GM18868 (cell line): Measurements from ENCODE around the gene SIRT3.
A peak's percentile ranks its signal among the peaks of the same experiment; 100 is the strongest.
"Not testable (repeated sequence)": the region's sequence is repeated elsewhere in the genome, so short reads cannot be mapped to it uniquely, and the experiment has no call there.

Experiments used
- ATAC-seq: cut with Tn5 transposase; IDR thresholded peaks from one replicate; pipeline ENCODE4 v1.9.1; 2021; ENCODE audit warnings: mild to moderate bottlenecking, moderate library complexity; ENCODE audit not compliant: unreplicated experiment

The SIRT3 gene

DNA sequence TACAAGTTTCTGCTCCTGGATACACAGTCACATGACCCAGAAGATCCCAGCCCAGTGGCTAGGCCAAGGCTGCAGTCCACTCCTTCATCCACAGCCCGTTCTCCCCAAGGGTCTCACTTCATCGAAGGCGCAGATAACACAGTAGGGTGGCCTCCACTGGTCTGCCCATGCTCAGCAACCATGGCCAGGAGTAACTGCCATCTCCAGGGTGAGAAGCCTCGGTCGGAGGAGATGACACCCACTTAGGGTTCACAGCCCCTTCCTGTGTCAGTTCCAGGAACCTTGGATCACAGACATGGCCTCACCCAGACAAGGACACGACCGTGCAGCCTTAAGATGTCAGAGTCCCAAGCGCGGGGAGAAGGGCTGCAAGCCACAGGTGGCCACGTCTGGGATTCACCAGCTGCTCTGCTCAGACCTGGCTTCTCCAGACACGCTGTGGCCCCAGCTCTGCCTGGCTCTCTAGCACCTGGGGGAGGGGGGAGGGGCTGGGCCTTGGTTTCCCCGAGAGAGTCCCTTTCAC lies 31.5 kb downstream of the SIRT3 start:
- ATAC-seq = no peak

DNA sequence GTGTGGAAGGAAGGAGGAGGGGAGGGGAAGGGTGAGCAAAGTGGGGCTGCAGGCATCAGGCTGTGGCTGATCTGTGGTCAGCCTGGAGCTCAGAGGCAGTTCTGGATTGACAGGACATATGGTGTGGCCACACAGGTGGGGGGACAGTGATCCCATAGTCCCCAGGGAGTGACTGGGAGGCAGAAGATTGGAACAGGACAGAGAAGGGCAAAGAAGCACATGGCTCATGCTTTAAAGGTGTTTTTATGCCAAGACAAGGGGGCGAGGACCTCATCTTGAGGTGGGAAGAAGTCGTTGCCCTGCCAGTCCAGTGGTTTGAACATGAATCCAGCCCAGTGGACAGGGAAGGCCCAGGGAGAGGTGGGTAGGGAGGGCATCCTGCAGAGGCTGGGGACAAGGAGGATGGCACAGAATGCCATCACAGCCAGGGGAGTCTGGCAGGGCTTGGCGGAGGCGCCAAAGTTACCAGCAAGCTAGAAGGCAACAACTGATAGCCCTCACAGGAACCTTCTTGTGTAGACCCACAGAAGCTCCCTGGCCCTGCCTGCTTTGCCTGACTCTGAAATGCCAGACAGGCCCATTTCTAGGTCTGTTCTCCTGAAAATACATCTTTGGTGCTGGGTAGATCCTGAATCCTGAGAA lies 32.1 kb downstream of the SIRT3 start:
- ATAC-seq = no peak

DNA sequence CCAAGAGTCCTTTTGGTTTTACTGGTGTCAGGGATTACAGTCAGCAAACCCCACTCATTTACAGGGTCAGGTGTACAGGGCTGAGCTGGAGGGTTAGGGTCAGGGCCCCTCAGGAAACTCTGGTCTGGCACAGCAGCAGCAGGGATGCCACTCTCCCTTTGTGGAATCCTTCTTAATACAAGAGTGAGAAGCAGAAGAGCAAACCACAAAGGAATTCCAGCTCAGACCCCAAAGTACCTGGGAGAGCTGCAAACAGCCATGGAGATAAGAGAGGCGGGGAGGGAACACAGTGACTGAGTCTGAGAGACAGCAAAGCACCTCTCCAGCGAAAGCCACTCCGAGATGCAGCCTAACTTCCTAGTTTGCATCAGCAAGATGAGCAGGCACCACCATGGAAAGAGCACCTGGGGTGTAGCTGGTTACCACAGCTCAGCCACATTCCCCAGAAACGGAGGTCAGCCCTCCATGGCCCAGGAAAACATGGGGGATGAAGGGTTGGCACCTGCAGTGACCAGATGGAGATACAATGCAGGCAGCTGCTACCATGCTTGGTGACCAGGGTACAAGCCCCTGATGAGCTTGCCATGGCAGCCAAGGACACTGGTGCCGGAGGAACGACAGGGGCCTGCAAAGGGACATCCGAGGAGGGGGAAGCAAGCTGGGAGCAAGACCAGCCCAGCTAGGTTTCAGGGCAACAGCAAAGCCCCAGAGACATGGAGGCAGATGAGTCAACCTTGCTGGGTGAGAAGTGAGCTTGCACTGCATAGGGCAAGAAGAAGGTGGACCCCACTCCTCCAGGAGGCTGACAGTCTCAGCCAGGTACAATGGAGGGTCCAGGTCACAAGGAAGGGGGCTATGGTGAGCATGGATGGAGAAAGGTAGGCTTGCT lies 32.8 kb downstream of the SIRT3 start:
- no peak for ATAC-seq

DNA sequence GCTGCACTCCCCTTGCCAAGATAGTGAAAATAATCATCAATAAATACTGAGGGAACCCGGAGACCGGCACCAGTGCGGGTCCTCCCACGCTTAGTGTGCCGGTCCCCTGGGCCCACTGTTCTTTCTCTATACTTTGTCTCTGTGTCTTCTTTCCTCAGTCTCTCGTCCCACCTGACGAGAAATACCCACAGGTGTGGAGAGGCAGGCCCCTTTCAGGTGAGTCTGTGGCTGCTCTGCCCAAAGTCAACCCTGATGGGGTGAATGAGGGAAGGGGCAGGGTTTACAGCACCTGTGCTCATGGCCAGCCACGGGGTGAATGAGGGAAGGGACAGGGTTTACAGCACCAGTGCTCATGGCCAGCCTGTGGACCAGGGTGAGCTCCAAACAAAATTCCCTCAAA lies 33.7 kb downstream of the SIRT3 start:
- ATAC-seq = no peak

DNA sequence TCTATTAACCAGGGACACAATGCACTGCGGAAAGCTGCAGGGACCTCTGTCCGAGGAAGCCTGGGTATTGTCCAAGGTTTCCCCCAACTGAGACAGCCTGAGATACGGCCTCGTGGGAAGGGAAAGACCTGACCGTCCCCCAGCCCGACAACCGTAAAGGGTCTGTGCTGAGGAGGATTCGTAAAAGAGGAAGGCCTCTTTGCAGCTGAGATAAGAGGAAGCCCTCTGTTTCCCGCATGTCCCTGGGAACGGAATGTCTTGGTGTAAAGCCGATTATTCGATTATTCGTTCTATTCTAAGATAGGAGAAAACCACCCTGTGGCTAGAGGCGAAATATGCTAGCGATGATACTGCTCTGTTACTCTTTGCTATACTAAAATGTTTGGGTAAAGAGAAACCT lies 34.2 kb downstream of the SIRT3 start:
- no peak for ATAC-seq

DNA sequence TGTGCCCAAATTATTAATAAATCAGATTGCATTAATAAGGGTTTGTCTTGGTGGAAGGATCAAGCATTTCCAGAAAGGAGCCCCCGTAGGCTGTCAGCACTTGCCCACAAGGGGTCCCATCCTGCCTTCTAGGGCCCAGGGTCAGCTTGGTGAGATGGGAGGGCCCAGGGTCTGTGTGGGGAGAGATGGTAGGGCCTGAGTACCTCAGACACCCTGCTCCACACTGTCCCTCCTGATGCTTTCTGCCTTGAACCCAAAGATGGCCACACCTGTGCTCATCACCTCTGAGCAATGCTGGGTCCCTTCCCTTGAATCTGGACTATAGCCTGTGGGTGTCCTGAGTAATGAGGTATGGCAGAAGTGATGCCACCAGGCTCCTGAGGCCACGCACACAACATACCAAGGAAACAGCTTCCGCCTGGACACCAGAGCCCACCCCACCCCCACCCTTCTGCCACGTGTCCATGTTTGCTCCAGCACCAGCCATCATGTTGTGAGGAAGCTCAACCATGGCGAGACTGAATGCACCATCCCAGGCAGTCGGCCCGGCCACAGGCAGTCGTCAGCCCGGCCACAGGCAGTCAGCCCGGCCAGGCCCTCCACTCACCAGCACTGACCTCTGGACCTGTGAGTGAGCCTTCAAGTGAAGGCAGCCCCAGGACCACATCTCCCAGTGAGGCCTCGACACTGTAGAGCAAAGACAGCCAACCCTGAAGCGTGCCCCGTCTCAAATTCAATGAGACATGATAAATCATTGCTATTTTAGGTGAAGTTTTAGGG lies 35.7 kb downstream of the SIRT3 start:
- no peak for ATAC-seq

DNA sequence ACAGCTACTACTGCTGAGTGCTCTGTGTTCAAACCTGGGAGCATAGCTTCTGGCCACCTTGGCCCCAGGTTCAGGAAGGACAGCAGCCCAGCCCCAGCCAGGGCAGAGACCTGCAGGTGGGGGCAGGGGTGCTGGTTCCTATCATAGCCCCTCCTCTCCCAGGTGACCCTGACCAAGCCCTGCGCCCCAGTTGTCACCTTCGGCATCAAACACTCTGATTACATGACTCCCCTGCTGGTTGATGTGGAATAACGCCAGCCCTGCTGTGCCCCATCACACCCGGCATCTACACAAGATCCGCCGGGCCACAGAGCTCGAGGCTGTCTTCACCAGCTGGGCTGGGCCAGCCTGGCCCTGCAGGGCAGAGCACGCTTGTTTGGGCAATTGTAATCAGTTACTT lies 36.4 kb downstream of the SIRT3 start:
- ATAC-seq = no peak

DNA sequence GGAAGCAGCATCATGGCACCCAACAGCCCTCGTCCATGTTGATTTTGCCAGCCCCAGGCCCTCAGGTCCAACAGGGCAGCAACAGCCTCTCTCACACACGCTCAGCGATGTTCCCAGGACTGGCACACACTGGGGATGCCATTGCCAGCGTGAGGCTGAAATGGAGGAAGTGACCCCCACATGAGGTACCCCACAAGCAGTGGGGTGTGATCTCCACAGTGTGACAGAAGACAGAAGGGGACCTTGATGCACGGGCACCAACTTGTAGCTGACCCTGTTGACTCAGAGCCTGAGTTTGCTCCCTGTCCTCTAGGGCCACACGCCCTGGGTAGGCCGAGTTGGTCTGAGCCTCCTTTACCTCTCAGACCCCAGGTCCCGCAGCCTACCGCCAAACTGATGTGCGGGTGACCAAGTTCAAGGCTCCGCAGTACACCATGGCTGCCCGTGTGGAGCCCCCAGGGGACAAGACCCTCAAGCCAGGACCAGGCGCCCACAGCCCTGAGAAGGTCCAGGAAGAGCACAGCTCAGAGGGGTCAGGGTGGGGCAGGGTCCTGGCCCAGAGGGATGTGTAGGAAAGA lies 37.0 kb downstream of the SIRT3 start:
- no peak for ATAC-seq

DNA sequence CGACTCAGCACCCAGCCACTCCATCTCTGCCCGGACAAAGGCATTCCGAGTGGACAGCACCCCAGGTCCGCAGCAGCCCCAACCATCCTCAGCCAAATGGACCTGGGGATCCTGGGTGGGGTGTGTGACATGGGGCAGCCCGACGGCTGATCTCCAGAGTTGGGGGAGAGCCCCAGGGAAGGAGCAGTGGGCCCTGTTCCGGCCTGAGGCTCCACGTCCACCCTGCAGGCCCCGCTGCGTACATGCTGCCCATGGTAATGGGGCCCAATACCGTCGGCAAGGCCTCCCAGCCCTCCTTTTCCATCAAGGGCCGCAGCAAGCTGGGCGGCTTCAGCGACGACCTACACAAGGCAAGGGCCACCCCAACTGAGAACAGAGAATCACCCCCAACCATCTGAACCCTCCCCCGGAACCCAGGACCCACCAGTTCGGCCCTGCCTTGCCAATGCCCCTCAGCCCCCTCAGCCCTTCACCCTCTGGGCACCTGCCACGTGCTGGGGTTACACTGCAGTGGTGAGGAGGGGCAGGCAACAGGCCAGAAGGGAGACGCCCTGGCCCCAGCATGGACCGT lies 37.8 kb downstream of the SIRT3 start:
- no peak for ATAC-seq

DNA sequence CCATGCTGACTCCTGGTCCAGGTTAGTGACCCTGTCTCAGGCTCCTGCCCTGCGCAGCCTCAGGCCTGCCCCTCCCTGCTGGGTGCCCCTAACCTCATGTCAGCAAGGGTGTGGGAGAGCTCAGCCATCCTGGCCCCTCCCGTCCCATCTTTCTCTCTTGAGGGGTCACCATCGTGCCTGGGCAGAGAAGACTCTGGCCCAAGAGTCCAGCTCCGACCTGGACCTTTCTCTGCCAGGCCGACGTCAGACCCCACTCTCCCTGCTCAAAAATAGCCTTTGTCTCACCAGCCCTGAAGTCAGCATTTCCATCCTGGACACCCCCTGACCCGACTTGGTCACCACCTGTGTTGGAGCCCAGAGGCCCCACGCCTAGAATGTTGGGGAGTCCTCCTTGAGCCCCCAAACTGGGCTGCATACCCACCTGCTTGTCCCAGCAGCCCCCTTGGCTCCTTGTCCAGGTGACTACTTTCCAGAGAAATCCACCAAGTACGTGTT lies 38.4 kb downstream of the SIRT3 start:
- ATAC-seq = no peak

DNA sequence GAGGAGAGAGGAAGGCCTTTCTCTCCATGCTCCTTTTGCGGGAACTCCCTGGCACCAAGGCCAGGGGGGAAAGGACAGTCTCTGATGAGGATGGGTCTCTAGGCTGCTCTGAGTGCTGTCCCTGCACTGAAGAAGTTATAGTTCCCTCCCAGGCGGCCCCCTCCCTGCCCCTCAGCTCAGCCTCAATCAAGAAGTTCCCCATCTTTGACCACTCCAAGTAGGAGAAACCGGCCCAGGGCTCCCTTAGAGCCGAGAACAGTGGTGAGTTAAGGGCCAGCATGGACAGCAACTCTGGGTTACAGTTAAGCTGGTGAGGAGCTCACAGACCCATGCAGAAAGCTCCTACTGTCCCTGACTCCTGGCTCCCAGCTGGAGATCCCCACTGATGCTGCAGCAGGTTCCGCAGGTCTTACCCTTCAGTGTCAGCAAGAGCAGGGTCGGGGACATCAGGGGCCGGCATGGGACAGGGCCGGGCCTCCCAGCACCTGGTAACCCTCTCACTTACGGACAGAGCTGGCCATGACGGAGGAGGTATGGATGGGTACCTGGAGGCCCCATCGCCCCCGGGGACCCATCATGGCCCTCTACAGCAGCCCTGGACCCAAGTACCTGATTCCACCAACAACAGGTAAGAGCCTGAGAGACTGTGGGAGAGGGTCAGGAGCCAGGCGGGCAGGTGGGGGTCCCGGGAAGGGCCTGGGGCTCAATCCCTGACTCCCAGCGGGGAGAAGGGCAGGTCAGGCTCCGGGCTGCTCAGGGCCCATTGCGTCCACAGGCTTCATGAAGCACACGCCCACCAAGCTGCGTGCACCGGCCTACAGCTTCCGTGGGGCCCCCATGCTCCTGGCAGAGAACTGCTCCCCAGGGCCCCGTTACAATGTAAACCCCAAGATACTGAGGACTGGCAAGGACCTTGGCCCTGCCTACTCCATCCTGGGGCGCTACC lies 39.1 kb downstream of the SIRT3 start:
- ATAC-seq = no peak

DNA sequence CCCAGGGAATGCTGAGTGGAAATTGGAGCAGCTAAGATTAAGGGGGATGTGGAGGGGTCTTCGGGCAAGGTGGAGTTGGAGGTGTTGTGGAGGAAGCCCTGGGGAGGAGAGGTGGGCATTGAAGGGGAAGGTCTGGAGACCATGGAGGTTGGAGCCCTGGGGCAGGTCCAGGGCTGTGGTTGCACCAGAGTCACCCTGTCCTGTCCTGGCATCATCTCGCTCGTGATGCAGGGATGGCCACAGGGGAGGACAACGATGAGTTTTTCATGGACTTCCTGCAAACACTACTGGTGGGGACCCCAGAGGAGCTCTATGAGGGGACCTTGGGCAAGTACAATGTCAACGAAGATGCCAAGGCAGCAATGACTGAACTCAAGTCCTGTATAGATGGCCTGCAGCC lies 42.7 kb downstream of the SIRT3 start:
- not testable (repeated sequence) for ATAC-seq

DNA sequence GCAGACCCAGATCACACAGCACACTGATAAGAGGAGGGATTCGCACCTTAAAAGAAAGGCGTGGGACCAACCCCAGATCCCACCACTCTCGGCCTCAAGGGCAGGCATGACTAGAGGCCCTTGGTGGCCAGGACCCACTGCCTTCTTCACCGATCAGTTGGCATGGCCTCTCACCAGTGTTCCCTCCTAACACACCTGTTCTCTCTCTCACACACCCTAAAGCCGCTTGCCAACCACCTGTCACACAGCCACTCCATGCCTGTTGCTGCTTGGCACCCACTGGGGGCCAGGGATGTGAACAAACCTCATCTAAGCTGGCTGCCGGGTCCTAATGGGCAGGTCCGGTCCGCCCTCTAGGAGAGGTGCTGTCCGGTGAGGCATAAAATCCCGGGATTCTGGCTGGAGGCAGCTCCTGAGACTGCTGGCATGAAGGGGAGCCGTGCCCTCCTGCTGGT lies 43.4 kb downstream of the SIRT3 start, which contains the start of gene SCGB1C1:
SCGB1C1 (plus strand) TSS at position 405 of the 455 bp plus-strand sequence; CDS start at position 427, 22 bp downstream.
- not testable (repeated sequence) for ATAC-seq

DNA sequence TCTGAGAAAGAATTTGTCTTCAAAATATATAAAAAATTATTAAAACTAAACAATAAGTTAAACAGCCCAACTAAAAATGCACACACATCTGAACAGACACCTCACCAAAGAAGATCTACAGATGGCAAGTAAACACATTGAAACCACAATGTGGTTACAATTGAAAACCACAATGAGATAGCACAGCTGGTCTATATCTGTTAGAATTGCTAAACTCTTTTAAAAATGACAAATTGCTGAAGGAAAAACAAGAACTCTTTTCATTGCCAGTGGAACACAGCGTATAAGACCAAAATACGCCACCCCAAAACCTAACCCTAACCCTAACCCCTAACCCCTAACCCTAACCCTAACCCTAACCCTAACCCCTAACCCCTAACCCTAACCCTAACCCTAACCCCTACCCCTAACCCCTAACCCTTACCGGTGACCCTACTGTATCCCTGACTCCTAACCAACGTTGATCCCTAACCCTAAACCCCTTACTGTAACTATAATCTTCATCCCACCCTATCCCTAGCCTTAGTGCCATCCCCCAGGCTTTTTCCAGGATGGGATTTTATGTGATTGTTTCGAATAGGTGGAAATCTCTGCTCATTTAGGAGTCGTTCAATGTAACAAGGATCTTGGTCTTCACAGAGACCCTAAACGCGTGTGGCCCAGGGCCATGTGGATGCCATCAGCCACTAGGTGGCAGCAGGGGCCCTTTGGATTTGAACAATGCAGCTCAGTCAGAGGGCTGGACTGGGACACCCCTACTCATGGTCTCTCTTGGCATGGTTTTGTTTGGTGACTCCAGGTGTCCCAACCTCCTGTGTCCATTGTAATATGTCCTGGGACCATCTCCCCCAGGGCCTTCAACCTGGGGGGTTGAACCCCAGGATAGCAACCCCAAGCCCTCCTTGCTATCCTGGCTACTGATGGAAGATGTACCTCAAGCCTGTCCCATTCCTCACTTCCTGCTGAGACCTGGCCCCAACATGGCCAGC lies 44.4 kb downstream of the SIRT3 start:
- not testable (repeated sequence) for ATAC-seq

DNA sequence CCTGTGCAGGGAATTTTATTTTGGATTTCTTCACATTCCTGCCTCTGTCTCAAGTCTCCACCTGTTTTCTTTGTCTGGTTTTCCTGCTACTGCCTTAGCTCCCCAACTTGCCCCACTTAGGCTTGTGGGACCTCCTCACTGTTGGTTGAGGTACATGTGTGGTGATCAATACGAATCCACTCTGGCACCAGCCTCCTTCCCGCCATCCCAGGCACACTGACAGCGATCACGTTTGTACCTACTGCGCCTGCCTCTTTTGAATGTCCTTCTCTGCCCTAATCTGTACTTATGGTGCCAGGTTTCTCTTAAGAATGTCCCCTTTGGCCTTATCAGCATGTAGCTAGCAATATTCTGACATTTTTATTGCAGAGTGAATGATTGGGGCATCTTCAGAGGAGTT lies 45.6 kb downstream of the SIRT3 start:
- ATAC-seq = not testable (repeated sequence)

DNA sequence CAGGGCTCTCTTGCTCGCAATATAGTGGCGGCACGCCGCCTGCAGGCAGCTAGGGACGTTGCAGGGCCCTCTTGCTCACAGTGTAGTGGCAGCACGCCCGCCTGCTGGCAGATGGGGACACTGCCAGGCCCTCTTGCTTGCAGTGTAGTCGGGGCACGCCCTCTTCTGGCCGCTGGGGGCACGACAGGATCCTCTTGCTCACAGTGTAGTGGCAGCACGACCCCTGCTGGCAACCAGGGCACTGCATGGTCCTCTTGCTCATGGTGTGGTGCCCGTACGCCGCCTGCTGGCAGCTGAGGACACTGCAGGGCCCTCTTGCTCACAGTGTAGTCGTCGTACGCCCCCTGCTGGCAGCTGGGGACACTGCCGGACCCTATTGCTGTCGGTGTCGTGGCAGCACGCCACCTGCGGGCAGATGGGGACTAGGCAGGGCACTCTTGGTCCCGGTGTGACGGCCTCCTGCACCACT lies 46.3 kb downstream of the SIRT3 start:
- peak; percentile 79 for ATAC-seq

DNA sequence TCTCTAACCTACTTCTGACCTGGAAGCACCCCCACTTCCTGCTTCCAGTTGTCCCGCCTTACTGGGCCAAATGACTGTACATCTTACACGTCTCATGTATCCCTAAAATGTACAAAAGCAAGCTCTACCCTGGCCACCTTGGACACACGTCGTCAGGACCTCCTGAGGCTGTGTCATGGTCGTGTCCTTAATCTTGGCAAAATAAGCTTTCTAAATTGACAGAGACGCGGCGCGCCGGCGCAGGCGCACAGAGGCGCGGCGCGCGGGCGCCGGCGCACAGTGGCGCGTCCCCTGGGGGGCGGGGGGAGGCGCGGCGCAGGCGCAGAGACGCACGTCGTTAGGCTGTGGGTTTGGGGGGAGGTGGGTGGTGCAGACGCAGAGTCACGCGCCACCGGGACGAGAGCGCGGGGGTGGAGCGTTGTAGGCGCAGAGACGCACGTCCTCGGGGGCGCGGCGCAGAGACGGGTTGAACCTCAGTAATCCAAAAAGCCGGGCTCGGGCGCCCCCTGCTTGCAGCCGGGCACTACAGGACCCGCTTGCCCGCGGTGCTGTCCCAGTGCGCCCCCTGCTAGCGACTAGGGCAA lies 46.9 kb downstream of the SIRT3 start:
- ATAC-seq = not testable (repeated sequence)
